ENCODE data around the gene C1orf35.

The C1orf35 gene

GRCh38 chr1:228087771-228088251, 15.3 kb downstream of the C1orf35 start:
- no peak overlapping the region for H3K4me3 ChIP-seq (ENCODE audit: low read length)
- no peak for TF ChIP-seq ZNF274 (IDR thresholded peaks at IDR 0.05; ENCODE audit: low read depth, low read length)

GRCh38 chr1:228085287-228085951, 17.7 kb downstream of the C1orf35 start:
- H3K4me3 ChIP-seq (ENCODE audit: low read length) = no peak overlapping the region; the same call in 1 of the 2 replicates

GRCh38 chr1:228084797-228085196, 18.3 kb downstream of the C1orf35 start:
- H3K4me3 ChIP-seq (ENCODE audit: low read length) = peak overlapping the region; percentile 66
- TF ChIP-seq ZNF274 (IDR thresholded peaks at IDR 0.05; ENCODE audit: low read depth, low read length) = no peak

More at GRCh38 chr1:228085287-228085951, 17.7 kb downstream of the C1orf35 start:
- no peak for TF ChIP-seq ZNF274 (IDR thresholded peaks at IDR 0.05; ENCODE audit: low read depth, low read length)

- H3K4me3 ChIP-seq (ENCODE audit: low read length) = peak overlapping the region; percentile 66
- TF ChIP-seq ZNF274 (IDR thresholded peaks at IDR 0.05; ENCODE audit: low read depth, low read length) = no peak
Measured at GRCh38 chr1:228084325-228084724, 18.8 kb downstream of the C1orf35 start.

GRCh38 chr1:228083871-228084278, 19.2 kb downstream of the C1orf35 start:
- no peak for TF ChIP-seq ZNF274 (IDR thresholded peaks at IDR 0.05; ENCODE audit: low read depth, low read length)

GRCh38 chr1:228082918-228083870, 19.9 kb downstream of the C1orf35 start:
- peak overlapping the region; percentile 66 for H3K4me3 ChIP-seq (ENCODE audit: low read length)
- no peak for TF ChIP-seq ZNF274 (IDR thresholded peaks at IDR 0.05; ENCODE audit: low read depth, low read length)

More at GRCh38 chr1:228083871-228084278, 19.2 kb downstream of the C1orf35 start:
- H3K4me3 ChIP-seq (ENCODE audit: low read length) = peak overlapping the region; percentile 66

- no peak for TF ChIP-seq ZNF274 (IDR thresholded peaks at IDR 0.05; ENCODE audit: low read depth, low read length)
- H3K4me3 ChIP-seq (ENCODE audit: low read length) = peak within 1 kb of the TSS; percentile 80
Measured at GRCh38 chr1:228082214-228082917, 20.8 kb downstream of the C1orf35 start, which contains the start of gene ARF1. Gene ARF1, plus strand, starts transcription at chr1:228082708. Its CDS starts 14,407 bp downstream, at chr1:228097115.

- H3K4me3 ChIP-seq (ENCODE audit: low read length) = peak overlapping the region; percentile 80
- TF ChIP-seq ZNF274 (IDR thresholded peaks at IDR 0.05; ENCODE audit: low read depth, low read length) = no peak
Measured at GRCh38 chr1:228081578-228082213, 21.4 kb downstream of the C1orf35 start.

- TF ChIP-seq ZNF274 (IDR thresholded peaks at IDR 0.05; ENCODE audit: low read depth, low read length) = no peak
- peak overlapping the region; percentile 80 for H3K4me3 ChIP-seq (ENCODE audit: low read length)
Measured at GRCh38 chr1:228081144-228081543, 22.0 kb downstream of the C1orf35 start.

- TF ChIP-seq ZNF274 (IDR thresholded peaks at IDR 0.05; ENCODE audit: low read depth, low read length) = no peak
- no peak overlapping the region for H3K4me3 ChIP-seq (ENCODE audit: low read length)
Measured at GRCh38 chr1:228079601-228080263, 23.4 kb downstream of the C1orf35 start.

GRCh38 chr1:228079013-228079412, 24.1 kb downstream of the C1orf35 start:
- no peak overlapping the region for H3K4me3 ChIP-seq (ENCODE audit: low read length)
- no peak for TF ChIP-seq ZNF274 (IDR thresholded peaks at IDR 0.05; ENCODE audit: low read depth, low read length)

- TF ChIP-seq ZNF274 (IDR thresholded peaks at IDR 0.05; ENCODE audit: low read depth, low read length) = no peak
- H3K4me3 ChIP-seq (ENCODE audit: low read length) = no peak overlapping the region
Measured at GRCh38 chr1:228077565-228078330, 25.4 kb downstream of the C1orf35 start.
